Measurements from ENCODE around the gene COPS6.

DNA sequence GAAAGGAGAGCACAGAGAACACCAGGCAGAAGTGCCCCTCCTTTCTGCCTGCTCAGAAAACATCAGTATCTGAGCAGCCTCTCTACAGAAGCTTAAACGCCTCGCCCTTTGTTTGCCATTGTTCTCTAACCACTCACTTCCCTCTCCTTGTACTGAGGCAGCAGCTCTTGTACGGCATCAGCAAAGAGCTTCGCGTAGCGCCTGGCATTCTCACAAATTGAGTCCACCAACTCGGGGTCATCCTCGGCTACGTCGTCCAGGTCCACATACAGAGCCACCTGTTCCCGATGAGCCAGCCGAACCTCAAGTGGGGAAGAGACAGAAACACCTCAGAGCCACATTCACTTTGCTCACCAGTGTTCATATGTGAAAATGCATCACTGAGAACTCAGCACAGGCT lies 10.7 kb downstream of the COPS6 start:
- TF ChIP-seq POLR2A (IDR thresholded peaks at IDR 0.05) (no peak), POLR2AphosphoS5 (IDR thresholded peaks at IDR 0.05) (no peak)
- TF ChIP-seq, protein P1, sequence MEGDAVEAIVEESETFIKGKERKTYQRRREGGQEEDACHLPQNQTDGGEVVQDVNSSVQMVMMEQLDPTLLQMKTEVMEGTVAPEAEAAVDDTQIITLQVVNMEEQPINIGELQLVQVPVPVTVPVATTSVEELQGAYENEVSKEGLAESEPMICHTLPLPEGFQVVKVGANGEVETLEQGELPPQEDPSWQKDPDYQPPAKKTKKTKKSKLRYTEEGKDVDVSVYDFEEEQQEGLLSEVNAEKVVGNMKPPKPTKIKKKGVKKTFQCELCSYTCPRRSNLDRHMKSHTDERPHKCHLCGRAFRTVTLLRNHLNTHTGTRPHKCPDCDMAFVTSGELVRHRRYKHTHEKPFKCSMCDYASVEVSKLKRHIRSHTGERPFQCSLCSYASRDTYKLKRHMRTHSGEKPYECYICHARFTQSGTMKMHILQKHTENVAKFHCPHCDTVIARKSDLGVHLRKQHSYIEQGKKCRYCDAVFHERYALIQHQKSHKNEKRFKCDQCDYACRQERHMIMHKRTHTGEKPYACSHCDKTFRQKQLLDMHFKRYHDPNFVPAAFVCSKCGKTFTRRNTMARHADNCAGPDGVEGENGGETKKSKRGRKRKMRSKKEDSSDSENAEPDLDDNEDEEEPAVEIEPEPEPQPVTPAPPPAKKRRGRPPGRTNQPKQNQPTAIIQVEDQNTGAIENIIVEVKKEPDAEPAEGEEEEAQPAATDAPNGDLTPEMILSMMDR (IDR thresholded peaks at IDR 0.05), result no peak
